ENCODE measurements around the gene SEC11C. TPM values are rescaled to one million over a fixed set of nuclear protein-coding genes. Genes with fewer than 3 reads are reported as not detected.

The SEC11C gene
- total RNA-seq, 1 experiment from 2014 or later = 50.6 TPM

DNA sequence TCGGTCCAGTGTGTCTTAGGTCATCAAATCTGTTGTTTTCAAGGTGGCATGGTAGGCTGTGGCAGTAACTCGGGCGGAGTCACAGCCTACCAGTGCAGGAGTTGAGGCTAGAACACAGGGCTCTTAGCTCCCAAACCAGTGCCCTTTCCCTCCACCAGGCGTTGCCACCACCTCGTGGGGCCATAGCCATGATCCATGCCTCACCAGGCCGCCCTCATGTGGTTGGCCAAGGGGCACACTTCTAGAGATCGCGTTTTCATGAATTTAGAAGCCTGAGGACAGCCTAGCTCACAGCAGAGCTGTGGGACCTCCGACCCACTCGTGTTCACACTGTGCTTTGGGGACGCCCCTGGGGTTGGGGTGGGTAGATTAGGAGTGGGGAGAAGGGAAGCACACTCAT is 10.6 kb downstream of the SEC11C start:
- no peak for ATAC-seq

GRCh38 chr18:59155153-59155552 is 15.5 kb downstream of the SEC11C start:
- intact Hi-C loops (cut with micrococcal nuclease) = no loop called here
- Histone ChIP-seq H3F3A (ENCODE audit: low read length, unreplicated experiment) (no peaks in the 10 kb centered on the region), H3K27ac (ENCODE audit: low read length) (no peak overlapping the region), H3K36me3 (ENCODE audit: low read depth, low read length) (peaks cover 6% of the 10 kb centered on the region; the same call in 1 of the 2 replicates), H2AFZ (ENCODE audit: low read length) (no peak overlapping the region), H3K27me3 (ENCODE audit: low read length) (no peaks in the 10 kb centered on the region), H3K9me3 (ENCODE audit: low read length) (no peaks in the 10 kb centered on the region), H3K4me1 (ENCODE audit: insufficient read depth, low read length) (no peaks in the 10 kb centered on the region), H3K9ac (ENCODE audit: low read length) (no peak overlapping the region), H3K79me2 (ENCODE audit: low read length) (no peaks in the 10 kb centered on the region), H3K4me3 (ENCODE audit: low read length) (no peak overlapping the region), H4K20me1 (ENCODE audit: low read length) (no peaks in the 10 kb centered on the region), H3K4me2 (ENCODE audit: low read length) (no peak overlapping the region), H3K9me2 (replicated peaks; ENCODE audit: low read length) (no peaks in the 10 kb centered on the region)
- no TSS peak for BruUV-seq (replicated peaks)
- DNase-seq (no peak), ATAC-seq (no peak)
- CTCF ChIA-PET = no interaction called here
- POLR2A ChIA-PET (ENCODE audit: unreplicated experiment) = no interaction called here
- TF ChIP-seq, protein P1, sequence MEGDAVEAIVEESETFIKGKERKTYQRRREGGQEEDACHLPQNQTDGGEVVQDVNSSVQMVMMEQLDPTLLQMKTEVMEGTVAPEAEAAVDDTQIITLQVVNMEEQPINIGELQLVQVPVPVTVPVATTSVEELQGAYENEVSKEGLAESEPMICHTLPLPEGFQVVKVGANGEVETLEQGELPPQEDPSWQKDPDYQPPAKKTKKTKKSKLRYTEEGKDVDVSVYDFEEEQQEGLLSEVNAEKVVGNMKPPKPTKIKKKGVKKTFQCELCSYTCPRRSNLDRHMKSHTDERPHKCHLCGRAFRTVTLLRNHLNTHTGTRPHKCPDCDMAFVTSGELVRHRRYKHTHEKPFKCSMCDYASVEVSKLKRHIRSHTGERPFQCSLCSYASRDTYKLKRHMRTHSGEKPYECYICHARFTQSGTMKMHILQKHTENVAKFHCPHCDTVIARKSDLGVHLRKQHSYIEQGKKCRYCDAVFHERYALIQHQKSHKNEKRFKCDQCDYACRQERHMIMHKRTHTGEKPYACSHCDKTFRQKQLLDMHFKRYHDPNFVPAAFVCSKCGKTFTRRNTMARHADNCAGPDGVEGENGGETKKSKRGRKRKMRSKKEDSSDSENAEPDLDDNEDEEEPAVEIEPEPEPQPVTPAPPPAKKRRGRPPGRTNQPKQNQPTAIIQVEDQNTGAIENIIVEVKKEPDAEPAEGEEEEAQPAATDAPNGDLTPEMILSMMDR (conservative IDR thresholded peaks at IDR 0.05; ENCODE audit: low read depth, low read length) = no peak
- TF ChIP-seq EZH2phosphoT487 (IDR thresholded peaks at IDR 0.05; ENCODE audit: borderline replicate concordance, low read length) (no peak), EZH2 (IDR thresholded peaks at IDR 0.05; ENCODE audit: low read length, unreplicated experiment) (no peak)

More for the DNA sequence above, 10.6 kb downstream of the SEC11C start:
- no TSS peak for BruUV-seq (replicated peaks)
- ChIA-PET CTCF (no interaction called here), POLR2A (ENCODE audit: unreplicated experiment) (no interaction called here)
- Histone ChIP-seq H3K9ac (ENCODE audit: low read length) (no peak overlapping the region), H4K20me1 (ENCODE audit: low read length) (no peaks in the 10 kb centered on the region), H3K27ac (ENCODE audit: low read length) (no peak overlapping the region), H3K4me1 (ENCODE audit: insufficient read depth, low read length) (no peaks in the 10 kb centered on the region), H3K27me3 (ENCODE audit: low read length) (no peaks in the 10 kb centered on the region), H3K4me3 (ENCODE audit: low read length) (no peak overlapping the region), H3K9me3 (ENCODE audit: low read length) (no peaks in the 10 kb centered on the region), H3K4me2 (ENCODE audit: low read length) (no peak overlapping the region), H3K36me3 (ENCODE audit: low read depth, low read length) (peaks cover 6% of the 10 kb centered on the region; the same call in 1 of the 2 replicates), H3F3A (ENCODE audit: low read length, unreplicated experiment) (no peaks in the 10 kb centered on the region), H3K9me2 (replicated peaks; ENCODE audit: low read length) (no peaks in the 10 kb centered on the region), H3K79me2 (ENCODE audit: low read length) (peaks cover 2% of the 10 kb centered on the region; the same call in 1 of the 2 replicates), H2AFZ (ENCODE audit: low read length) (no peak overlapping the region)
- DNase-seq = no peak
- no peak for TF ChIP-seq EZH2phosphoT487 (IDR thresholded peaks at IDR 0.05; ENCODE audit: borderline replicate concordance, low read length)
- TF ChIP-seq EZH2 (IDR thresholded peaks at IDR 0.05; ENCODE audit: low read length, unreplicated experiment) = no peak
- TF ChIP-seq, protein P1 (conservative IDR thresholded peaks at IDR 0.05; ENCODE audit: low read depth, low read length) = no peak
- intact Hi-C loops (cut with micrococcal nuclease) = no loop called here

GRCh38 chr18:59156316-59156715 is 16.6 kb downstream of the SEC11C start:
- no TSS peak for BruUV-seq (replicated peaks)
- Histone ChIP-seq H3K4me3 (ENCODE audit: low read length) (no peak overlapping the region), H3K79me2 (ENCODE audit: low read length) (no peaks in the 10 kb centered on the region), H3K27me3 (ENCODE audit: low read length) (no peaks in the 10 kb centered on the region), H3K9ac (ENCODE audit: low read length) (no peak overlapping the region), H3K27ac (ENCODE audit: low read length) (no peak overlapping the region), H2AFZ (ENCODE audit: low read length) (no peak overlapping the region), H3K4me1 (ENCODE audit: insufficient read depth, low read length) (no peaks in the 10 kb centered on the region), H4K20me1 (ENCODE audit: low read length) (no peaks in the 10 kb centered on the region), H3F3A (ENCODE audit: low read length, unreplicated experiment) (no peaks in the 10 kb centered on the region), H3K9me3 (ENCODE audit: low read length) (no peaks in the 10 kb centered on the region), H3K9me2 (replicated peaks; ENCODE audit: low read length) (no peaks in the 10 kb centered on the region), H3K36me3 (ENCODE audit: low read depth, low read length) (peaks cover 6% of the 10 kb centered on the region; the same call in 1 of the 2 replicates), H3K4me2 (ENCODE audit: low read length) (no peak overlapping the region)
- CTCF ChIA-PET = no interaction called here
- POLR2A ChIA-PET (ENCODE audit: unreplicated experiment) = no interaction called here
- ATAC-seq (no peak), DNase-seq (no peak)
- intact Hi-C loops (cut with micrococcal nuclease) = no loop called here
- TF ChIP-seq, protein P1 (conservative IDR thresholded peaks at IDR 0.05; ENCODE audit: low read depth, low read length) = no peak
- TF ChIP-seq EZH2 (IDR thresholded peaks at IDR 0.05; ENCODE audit: low read length, unreplicated experiment) (no peak), EZH2phosphoT487 (IDR thresholded peaks at IDR 0.05; ENCODE audit: borderline replicate concordance, low read length) (no peak)

All from PC-3 (cell line).